LHCN-M2 (cell line): ENCODE data around the gene PIP5K1B. TPM values are rescaled to one million over a fixed set of nuclear protein-coding genes. Genes with fewer than 3 reads are reported as not detected.

ENCODE experiments used
- DNase-seq: peaks from one replicate; pipeline ENCODE4 v3.0.0-alpha.2; 2012; ENCODE audit warnings: low read depth
- total RNA-seq: library from RNA; depleted of rRNA; stranded (reverse); fragments of >200 nt; gene quantifications from 2 replicates; pipeline ENCODE4 v1.2.3, GENCODE V29; 2014

PIP5K1B gene
- total RNA-seq, 1 experiment from 2014 or later: not detected

GRCh38 chr9:68852941-68853340 is 147.9 kb downstream of the PIP5K1B start:
- peak; percentile 1 for DNase-seq

- DNase-seq: no peak
Observed at GRCh38 chr9:68859347-68859746, 154.3 kb downstream of the PIP5K1B start.

GRCh38 chr9:68860419-68860818 is 155.4 kb downstream of the PIP5K1B start:
- no peak for DNase-seq

- no peak for DNase-seq
Observed at GRCh38 chr9:68861436-68861835, 156.4 kb downstream of the PIP5K1B start.

GRCh38 chr9:68867066-68867465 is 162.0 kb downstream of the PIP5K1B start:
- DNase-seq: no peak

- DNase-seq: no peak
Observed at GRCh38 chr9:68869022-68869421, 164.0 kb downstream of the PIP5K1B start.

- no peak for DNase-seq
Observed at GRCh38 chr9:68870086-68870485, 165.0 kb downstream of the PIP5K1B start.

- no peak for DNase-seq
Observed at GRCh38 chr9:68871236-68871635, 166.2 kb downstream of the PIP5K1B start.

GRCh38 chr9:68872026-68872501 is 167.0 kb downstream of the PIP5K1B start:
- no peak for DNase-seq

- no peak for DNase-seq
Observed at GRCh38 chr9:68873179-68873578, 168.1 kb downstream of the PIP5K1B start.

- no peak for DNase-seq
Observed at GRCh38 chr9:68876273-68876672, 171.2 kb downstream of the PIP5K1B start.

GRCh38 chr9:68876681-68877080 is 171.6 kb downstream of the PIP5K1B start:
- DNase-seq: no peak

GRCh38 chr9:68877219-68877618 is 172.2 kb downstream of the PIP5K1B start:
- DNase-seq: no peak

GRCh38 chr9:68878450-68878849 is 173.4 kb downstream of the PIP5K1B start:
- no peak for DNase-seq

GRCh38 chr9:68883224-68883623 is 178.2 kb downstream of the PIP5K1B start:
- DNase-seq: no peak

GRCh38 chr9:68887232-68887631 is 182.2 kb downstream of the PIP5K1B start:
- no peak for DNase-seq

GRCh38 chr9:68894502-68894901 is 189.5 kb downstream of the PIP5K1B start:
- DNase-seq: no peak

- peak; percentile 16 for DNase-seq
Observed at GRCh38 chr9:68895741-68896478, 190.9 kb downstream of the PIP5K1B start.

GRCh38 chr9:68896486-68896885 is 191.4 kb downstream of the PIP5K1B start:
- DNase-seq: peak; percentile 8

GRCh38 chr9:68897577-68898145 is 192.6 kb downstream of the PIP5K1B start:
- no peak for DNase-seq

GRCh38 chr9:68898781-68899439 is 193.9 kb downstream of the PIP5K1B start:
- DNase-seq: no peak

- DNase-seq: no peak
Observed at GRCh38 chr9:68904454-68904853, 199.4 kb downstream of the PIP5K1B start.

GRCh38 chr9:68905129-68905528 is 200.1 kb downstream of the PIP5K1B start:
- DNase-seq: no peak
